ENCODE data around the gene MED27. TPM values are rescaled to one million over a fixed set of nuclear protein-coding genes. Genes with fewer than 3 reads are reported as not detected.

The MED27 gene
- total and polyA plus RNA-seq, 2 of the 8 experiments (the other 6 are each of a cell fraction or from before 2014, with no cell fraction given): 29.9 to 56.5 TPM

DNA sequence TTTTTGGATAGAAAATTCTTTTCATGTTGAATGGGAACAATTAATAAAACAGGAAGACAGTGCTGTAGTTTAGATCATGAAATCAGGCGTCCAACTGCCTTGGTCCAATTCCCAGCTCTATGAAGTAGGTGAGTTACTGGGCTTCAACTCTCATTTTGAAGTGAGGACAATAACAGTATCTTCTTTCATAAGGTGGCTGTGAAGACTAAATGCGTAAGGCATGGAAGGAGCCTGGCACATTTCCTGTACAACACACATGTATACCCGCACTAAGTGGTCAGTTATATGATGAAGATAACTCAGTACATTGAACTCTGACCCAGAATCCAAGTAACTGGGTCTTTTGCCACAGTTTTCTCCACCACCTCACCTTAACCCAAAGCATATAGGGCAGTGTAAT, 120.6 kb downstream of the MED27 start:
- Histone ChIP-seq H2AFZ (ENCODE audit: low read length) (no peak overlapping the region), H3K14ac (ENCODE audit: insufficient read length) (no peak overlapping the region), H3K4ac (replicated peaks; ENCODE audit: insufficient read length, low read depth, low read length) (no peak overlapping the region), H3K36me3 (ENCODE audit: control insufficient read depth in 2 of 4, insufficient read depth in 4 of 4, low read length in 3 of 4) (no peaks in the 10 kb centered on the region; a peak in 1 of 8 replicates), H3K4me1 (replicated peaks in 1 of 4; ENCODE audit: control insufficient read depth in 3 of 4, insufficient read depth in 4 of 4, low read length in 3 of 4) (peaks cover 0 to 3% (median 1%) of the 10 kb centered on the region in 4 experiments; a peak in 2 of 7 replicates), H2AK5ac (ENCODE audit: low read depth, low read length) (no peak overlapping the region), H4K91ac (replicated peaks; ENCODE audit: insufficient read length, low read length) (no peak overlapping the region), H3K9ac (replicated peaks in 1 of 4; ENCODE audit: extremely low read depth in 1 of 4, low read depth in 3 of 4, low read length in 3 of 4) (no peak overlapping the region), H3K23ac (ENCODE audit: insufficient read length) (no peak overlapping the region), H3K18ac (ENCODE audit: extremely low read depth, low read length) (no peak overlapping the region), H3K23me2 (ENCODE audit: low read depth, low read length) (no peaks in the 10 kb centered on the region; the same call in 1 of the 2 replicates), H4K8ac (ENCODE audit: extremely low read depth, insufficient read depth, low read length) (no peak overlapping the region), H2BK15ac (ENCODE audit: low read length) (no peak overlapping the region), H3K4me2 (ENCODE audit: insufficient read depth in 1 of 2, low read depth in 2 of 2, low read length in 2 of 2) (no peak overlapping the region), H3K9me3 (ENCODE audit: insufficient read depth in 2 of 2, low read depth in 1 of 2, low read length in 1 of 2) (no peaks in the 10 kb centered on the region), H3K4me3 (ENCODE audit: extremely low read depth in 1 of 4, insufficient read depth in 2 of 4, low read depth in 3 of 4, low read length in 4 of 4) (no peak overlapping the region), H3K27ac (ENCODE audit: low read depth, low read length) (no peak overlapping the region), H3K27me3 (replicated peaks in 1 of 4; ENCODE audit: control insufficient read depth in 3 of 4, extremely low read depth in 1 of 4, insufficient read depth in 3 of 4, low read length in 3 of 4) (peaks cover 0 to 13% (median 5%) of the 10 kb centered on the region in 4 experiments; a peak in 4 of 7 replicates), H3K56ac (replicated peaks; ENCODE audit: insufficient read length, low read depth, low read length) (no peak overlapping the region), H3K79me1 (ENCODE audit: low read depth, low read length) (no peaks in the 10 kb centered on the region; the same call in 1 of the 2 replicates), H4K5ac (ENCODE audit: insufficient read length, low read depth, low read length) (no peak overlapping the region), H2BK120ac (replicated peaks; ENCODE audit: low read depth, low read length) (no peak overlapping the region), H3K79me2 (ENCODE audit: control insufficient read depth in 1 of 2, insufficient read depth in 2 of 2, low read length in 2 of 2) (no peaks in the 10 kb centered on the region), H2BK5ac (ENCODE audit: low read depth, low read length) (no peak overlapping the region), H2BK20ac (ENCODE audit: low read length) (no peak overlapping the region), H4K20me1 (replicated peaks in 1 of 2; ENCODE audit: control insufficient read depth in 1 of 2, insufficient read depth in 2 of 2, low read length in 2 of 2) (peaks cover 7 to 11% of the 10 kb centered on the region in 2 experiments), H2BK12ac (ENCODE audit: low read depth, low read length) (no peak overlapping the region)
- ChIA-PET POLR2A (ENCODE audit: partially characterized antibody) (no interaction called here), CTCF (ENCODE audit: partially characterized antibody) (interaction anchor here (1.0 kb wide), 2 partner anchors 151 to 277 kb away, joined by 3 read pairs; no protein-coding TSS in a partner anchor)
- no peak for DNase-seq (ENCODE audit: low read depth in 1 of 2, low spot score in 2 of 2)
- FAIRE-seq: no peak
- WGBS, 2 experiments (ENCODE audit: extremely low coverage in 1 of 2, insufficient coverage in 1 of 2, insufficient read length in 1 of 2, insufficient replicate concordance in 2 of 2, low coverage in 1 of 2, low lambda C conversion rate in 2 of 2, missing lambda C conversion rate in 1 of 2): 91% methylated on average over 3 of the region's 3 CpGs; no CpG with 5 or more reads in 1 of the 2 experiments
- no peak for TF ChIP-seq KDM1A (IDR thresholded peaks at IDR 0.05; ENCODE audit: borderline replicate concordance, low read length)
- TF ChIP-seq CHD1 (IDR thresholded peaks at IDR 0.05; ENCODE audit: low read depth, low read length): no peak
- TF ChIP-seq, protein P1, sequence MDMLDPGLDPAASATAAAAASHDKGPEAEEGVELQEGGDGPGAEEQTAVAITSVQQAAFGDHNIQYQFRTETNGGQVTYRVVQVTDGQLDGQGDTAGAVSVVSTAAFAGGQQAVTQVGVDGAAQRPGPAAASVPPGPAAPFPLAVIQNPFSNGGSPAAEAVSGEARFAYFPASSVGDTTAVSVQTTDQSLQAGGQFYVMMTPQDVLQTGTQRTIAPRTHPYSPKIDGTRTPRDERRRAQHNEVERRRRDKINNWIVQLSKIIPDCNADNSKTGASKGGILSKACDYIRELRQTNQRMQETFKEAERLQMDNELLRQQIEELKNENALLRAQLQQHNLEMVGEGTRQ (IDR thresholded peaks at IDR 0.05; ENCODE audit: low read length): no peak
- TF ChIP-seq EGR1 (IDR thresholded peaks at IDR 0.05; ENCODE audit: borderline replicate concordance, low read depth, low read length): no peak
- no peak for TF ChIP-seq YY1 (IDR thresholded peaks at IDR 0.05; ENCODE audit: low read depth, low read length)
- no peak for TF ChIP-seq KDM5A (IDR thresholded peaks at IDR 0.05; ENCODE audit: low read length)
